OCI-LY3 (cell line): Measurements from ENCODE around the gene ZRANB1.

Experiments
- EZH2phosphoT487 ChIP-seq: fragments of 200-600 bp; shearing (Covaris generic); IDR thresholded peaks from 2 replicates; pipeline ENCODE4 v1.6.1; 2018; ENCODE audit warnings: antibody characterized with exemption, mixed run types, low read depth
- TF ChIP-seq, protein P1 (sequence below): fragments of 200-600, 300-600 bp; sonication (generic); IDR thresholded peaks from 2 replicates; pipeline ENCODE4 v1.5.1; 2014; ENCODE audit warnings: antibody characterized with exemption, low read length, low read depth

DNA sequence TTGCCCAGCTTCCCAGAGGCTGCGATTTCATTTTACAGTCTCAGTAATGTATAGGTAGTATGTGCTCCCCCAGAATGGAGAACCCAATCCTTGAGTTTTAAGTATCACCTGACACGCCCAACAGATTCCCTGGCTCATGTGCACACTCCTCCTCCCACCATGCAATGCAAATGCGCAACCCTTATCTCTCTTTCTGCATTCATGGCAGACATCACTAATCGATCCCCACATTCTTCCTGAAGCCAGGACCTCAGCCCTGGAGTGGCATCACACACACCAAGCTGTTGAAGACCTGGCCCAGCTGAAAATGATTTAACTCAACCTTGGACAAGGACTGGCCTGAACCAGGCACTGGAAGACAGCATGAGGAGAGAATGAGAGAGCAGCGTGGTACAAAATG, 68.4 kb downstream of the ZRANB1 start:
- TF ChIP-seq, protein P1, sequence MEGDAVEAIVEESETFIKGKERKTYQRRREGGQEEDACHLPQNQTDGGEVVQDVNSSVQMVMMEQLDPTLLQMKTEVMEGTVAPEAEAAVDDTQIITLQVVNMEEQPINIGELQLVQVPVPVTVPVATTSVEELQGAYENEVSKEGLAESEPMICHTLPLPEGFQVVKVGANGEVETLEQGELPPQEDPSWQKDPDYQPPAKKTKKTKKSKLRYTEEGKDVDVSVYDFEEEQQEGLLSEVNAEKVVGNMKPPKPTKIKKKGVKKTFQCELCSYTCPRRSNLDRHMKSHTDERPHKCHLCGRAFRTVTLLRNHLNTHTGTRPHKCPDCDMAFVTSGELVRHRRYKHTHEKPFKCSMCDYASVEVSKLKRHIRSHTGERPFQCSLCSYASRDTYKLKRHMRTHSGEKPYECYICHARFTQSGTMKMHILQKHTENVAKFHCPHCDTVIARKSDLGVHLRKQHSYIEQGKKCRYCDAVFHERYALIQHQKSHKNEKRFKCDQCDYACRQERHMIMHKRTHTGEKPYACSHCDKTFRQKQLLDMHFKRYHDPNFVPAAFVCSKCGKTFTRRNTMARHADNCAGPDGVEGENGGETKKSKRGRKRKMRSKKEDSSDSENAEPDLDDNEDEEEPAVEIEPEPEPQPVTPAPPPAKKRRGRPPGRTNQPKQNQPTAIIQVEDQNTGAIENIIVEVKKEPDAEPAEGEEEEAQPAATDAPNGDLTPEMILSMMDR, result no peak
- TF ChIP-seq EZH2phosphoT487, result no peak
